ENCODE results near the gene NUDT16. TPM values are rescaled to one million over a fixed set of nuclear protein-coding genes. Genes with fewer than 3 reads are reported as not detected.

NUDT16 gene
- 8.9 TPM for total RNA-seq

DNA sequence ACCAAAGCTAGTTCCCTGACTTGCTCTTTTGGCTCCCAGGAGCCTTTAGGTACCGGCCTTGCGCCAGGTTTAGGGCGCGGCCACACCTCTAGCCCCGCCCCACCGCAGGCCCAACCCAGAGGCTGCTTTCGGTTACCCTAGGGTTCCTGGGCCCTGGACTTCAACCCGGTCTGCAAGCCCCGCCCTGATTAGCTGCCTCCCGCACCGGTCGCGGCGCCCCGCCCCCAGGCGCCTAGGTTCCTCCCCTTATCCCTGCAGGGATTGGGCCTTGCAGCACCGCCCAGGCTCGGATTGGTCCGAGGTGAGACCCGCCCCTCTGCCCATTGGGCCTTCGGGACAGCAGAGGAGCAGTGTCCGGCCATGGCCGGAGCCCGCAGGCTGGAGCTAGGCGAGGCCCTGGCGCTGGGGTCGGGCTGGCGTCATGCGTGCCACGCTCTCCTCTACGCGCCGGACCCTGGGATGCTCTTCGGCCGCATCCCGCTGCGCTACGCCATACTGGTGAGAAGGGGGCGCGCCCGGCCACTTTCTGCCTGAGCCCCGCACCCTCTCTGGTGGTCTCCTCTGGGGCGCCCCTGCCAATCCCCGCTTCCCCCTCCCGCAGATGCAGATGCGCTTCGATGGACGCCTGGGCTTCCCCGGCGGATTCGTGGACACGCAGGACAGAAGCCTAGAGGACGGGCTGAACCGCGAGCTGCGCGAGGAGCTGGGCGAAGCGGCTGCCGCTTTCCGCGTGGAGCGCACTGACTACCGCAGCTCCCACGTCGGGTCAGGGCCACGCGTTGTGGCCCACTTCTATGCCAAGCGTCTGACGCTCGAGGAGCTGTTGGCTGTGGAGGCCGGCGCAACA lies at the start of gene NUDT16:
Gene NUDT16, plus strand, starts transcription at position 330 of the 847 bp plus-strand sequence. Its CDS starts 31 bp downstream, at position 361.
- Histone ChIP-seq H3K4me1 (ENCODE audit: control insufficient read depth in 3 of 3, insufficient read depth in 3 of 3, low read length in 3 of 3) (peaks cover 24 to 44% (median 36%) of the 10 kb centered on the region in 3 donors), H3K27ac (ENCODE audit: low read depth, low read length) (peak within 1 kb of the TSS; percentile 90), H3K4me3 (ENCODE audit: low read length in 3 of 3) (peak within 1 kb of the TSS; percentile 86 to 96 (median 92)), H3K27me3 (ENCODE audit: control insufficient read depth in 3 of 3, insufficient read depth in 3 of 3, low read length in 3 of 3) (no peaks in the 10 kb centered on the region), H3K9me3 (ENCODE audit: control insufficient read depth in 3 of 3, low read length in 3 of 3) (no peaks in the 10 kb centered on the region), H3K36me3 (ENCODE audit: control insufficient read depth in 3 of 3, insufficient read depth in 3 of 3, low read length in 3 of 3) (peaks cover 22 to 23% (median 22%) of the 10 kb centered on the region in 3 donors), H3K9ac (ENCODE audit: low read depth in 1 of 3, low read length in 3 of 3) (peak within 1 kb of the TSS; percentile 89 to 97 (median 94))

DNA sequence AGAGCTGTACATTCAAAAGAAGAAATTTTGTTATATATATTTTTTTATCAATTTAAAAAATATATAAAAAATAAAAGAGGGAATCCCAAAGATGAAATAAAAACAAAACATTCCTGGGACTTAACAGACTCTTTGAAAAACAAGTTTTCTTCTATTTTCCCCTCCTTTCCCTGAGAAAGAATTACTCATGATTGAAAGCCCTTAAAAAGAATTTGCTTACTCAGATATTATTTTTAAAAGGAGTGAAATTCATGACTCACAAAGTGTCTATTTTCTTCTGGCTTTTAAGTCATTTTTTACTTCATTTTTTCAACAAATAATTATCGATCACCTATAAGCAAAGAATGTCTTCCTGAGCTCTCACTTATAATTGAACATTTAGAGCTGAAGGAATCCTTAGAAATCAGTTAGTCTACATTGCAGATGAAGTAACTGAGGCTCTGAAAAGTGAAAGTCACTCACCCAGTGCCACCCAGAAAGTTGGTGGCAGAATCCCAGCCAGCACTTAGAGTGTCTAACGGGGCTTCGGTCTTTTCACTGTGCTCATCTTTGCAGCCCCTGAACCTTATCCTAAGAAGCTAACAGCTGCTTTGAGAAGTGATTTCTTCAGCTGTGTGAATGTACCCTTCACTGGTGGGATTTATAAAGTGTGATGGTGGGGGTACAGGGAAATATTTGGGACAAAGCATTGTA lies 42.5 kb upstream of the NUDT16 start:
- no peaks in the 10 kb centered on the region for H3K27me3 ChIP-seq (ENCODE audit: control insufficient read depth in 3 of 3, insufficient read depth in 3 of 3, low read length in 3 of 3)
- no peak overlapping the region for H3K27ac ChIP-seq (ENCODE audit: low read depth, low read length)
- H3K9ac ChIP-seq (ENCODE audit: low read depth in 1 of 3, low read length in 3 of 3), result no peak overlapping the region
- H3K9me3 ChIP-seq (ENCODE audit: control insufficient read depth in 3 of 3, low read length in 3 of 3), result no peaks in the 10 kb centered on the region
- no peaks in the 10 kb centered on the region for H3K36me3 ChIP-seq (ENCODE audit: control insufficient read depth in 3 of 3, insufficient read depth in 3 of 3, low read length in 3 of 3)
- no peak overlapping the region for H3K4me3 ChIP-seq (ENCODE audit: low read length in 3 of 3)
- H3K4me1 ChIP-seq (ENCODE audit: control insufficient read depth in 3 of 3, insufficient read depth in 3 of 3, low read length in 3 of 3), result no peaks in the 10 kb centered on the region

DNA sequence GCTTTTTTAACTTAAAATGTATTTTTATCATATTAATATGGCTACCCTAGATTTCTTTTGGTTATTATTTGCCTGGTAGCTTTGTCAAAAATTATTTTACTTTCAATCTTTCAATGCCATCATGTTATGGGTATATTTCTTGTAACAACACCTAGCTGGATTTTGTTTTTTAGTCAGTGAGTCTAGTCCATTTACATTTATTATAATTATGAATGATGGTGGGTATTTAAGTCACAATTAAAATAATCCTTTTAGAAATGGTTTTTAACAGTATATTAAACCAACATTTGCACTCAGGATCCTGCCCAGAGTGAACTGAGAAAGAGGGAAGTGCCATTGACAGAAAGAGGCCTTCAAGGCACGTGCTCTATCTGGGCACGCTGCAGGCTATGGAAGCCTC lies 39.8 kb upstream of the NUDT16 start:
- H3K9ac ChIP-seq (ENCODE audit: low read depth in 1 of 3, low read length in 3 of 3), result no peak overlapping the region
- H3K36me3 ChIP-seq (ENCODE audit: control insufficient read depth in 3 of 3, insufficient read depth in 3 of 3, low read length in 3 of 3), result no peaks in the 10 kb centered on the region
- no peaks in the 10 kb centered on the region for H3K9me3 ChIP-seq (ENCODE audit: control insufficient read depth in 3 of 3, low read length in 3 of 3)
- no peaks in the 10 kb centered on the region for H3K4me1 ChIP-seq (ENCODE audit: control insufficient read depth in 3 of 3, insufficient read depth in 3 of 3, low read length in 3 of 3)
- no peak overlapping the region for H3K4me3 ChIP-seq (ENCODE audit: low read length in 3 of 3)
- H3K27me3 ChIP-seq (ENCODE audit: control insufficient read depth in 3 of 3, insufficient read depth in 3 of 3, low read length in 3 of 3), result no peaks in the 10 kb centered on the region
- no peak overlapping the region for H3K27ac ChIP-seq (ENCODE audit: low read depth, low read length)

DNA sequence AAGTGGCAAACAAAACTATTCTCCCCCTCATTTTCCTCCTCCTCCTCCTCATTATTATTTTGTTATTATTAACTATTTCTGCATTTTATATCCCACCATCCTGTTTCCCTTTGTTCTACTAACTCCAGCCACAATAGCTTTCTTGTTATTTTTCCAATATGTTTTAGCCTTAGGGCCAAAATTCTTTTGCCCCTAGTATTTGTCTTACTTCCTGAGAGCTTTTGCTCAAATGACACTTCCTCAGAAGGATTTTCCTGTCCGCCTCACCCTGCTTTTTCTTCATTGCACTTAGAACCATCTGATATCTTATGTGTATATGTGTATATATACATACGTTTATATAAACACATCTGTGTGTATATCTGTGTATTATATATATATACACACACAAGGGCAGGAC lies 32.7 kb upstream of the NUDT16 start:
- no peaks in the 10 kb centered on the region for H3K36me3 ChIP-seq (ENCODE audit: control insufficient read depth in 3 of 3, insufficient read depth in 3 of 3, low read length in 3 of 3)

DNA sequence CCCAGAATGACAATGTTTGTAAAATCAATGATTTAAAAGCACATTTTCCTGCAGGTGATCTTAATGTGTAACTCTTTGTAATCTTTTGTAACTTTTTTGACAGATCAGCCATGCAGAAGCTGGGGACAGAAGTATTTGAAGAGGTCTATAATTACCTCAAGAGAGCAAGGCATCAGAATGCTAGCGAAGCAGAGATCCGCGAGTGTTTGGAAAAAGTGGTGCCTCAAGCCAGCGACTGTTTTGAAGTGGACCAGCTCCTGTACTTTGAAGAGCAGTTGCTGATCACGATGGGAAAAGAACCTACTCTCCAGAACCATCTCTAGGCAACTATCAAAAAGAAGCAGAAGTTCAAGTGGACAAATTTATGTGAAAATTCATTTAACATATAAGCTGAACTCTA lies 32.1 kb upstream of the NUDT16 start:
- H3K9ac ChIP-seq (ENCODE audit: low read depth in 1 of 3, low read length in 3 of 3), result no peak overlapping the region
- peaks cover 3 to 12% (median 12%) of the 10 kb centered on the region in 3 donors for H3K4me1 ChIP-seq (ENCODE audit: control insufficient read depth in 3 of 3, insufficient read depth in 3 of 3, low read length in 3 of 3)
- no peak overlapping the region for H3K4me3 ChIP-seq (ENCODE audit: low read length in 3 of 3)
- H3K9me3 ChIP-seq (ENCODE audit: control insufficient read depth in 3 of 3, low read length in 3 of 3), result no peaks in the 10 kb centered on the region
- H3K36me3 ChIP-seq (ENCODE audit: control insufficient read depth in 3 of 3, insufficient read depth in 3 of 3, low read length in 3 of 3), result no peaks in the 10 kb centered on the region
- no peaks in the 10 kb centered on the region for H3K27me3 ChIP-seq (ENCODE audit: control insufficient read depth in 3 of 3, insufficient read depth in 3 of 3, low read length in 3 of 3)
- H3K27ac ChIP-seq (ENCODE audit: low read depth, low read length), result peak overlapping the region; percentile 15

More for the DNA sequence above, 32.7 kb upstream of the NUDT16 start:
- no peak overlapping the region for H3K27ac ChIP-seq (ENCODE audit: low read depth, low read length)
- peaks cover 0 to 12% (median 7%) of the 10 kb centered on the region in 3 donors for H3K4me1 ChIP-seq (ENCODE audit: control insufficient read depth in 3 of 3, insufficient read depth in 3 of 3, low read length in 3 of 3)
- no peak overlapping the region for H3K9ac ChIP-seq (ENCODE audit: low read depth in 1 of 3, low read length in 3 of 3)
- H3K9me3 ChIP-seq (ENCODE audit: control insufficient read depth in 3 of 3, low read length in 3 of 3), result no peaks in the 10 kb centered on the region
- no peaks in the 10 kb centered on the region for H3K27me3 ChIP-seq (ENCODE audit: control insufficient read depth in 3 of 3, insufficient read depth in 3 of 3, low read length in 3 of 3)
- no peak overlapping the region for H3K4me3 ChIP-seq (ENCODE audit: low read length in 3 of 3)

DNA sequence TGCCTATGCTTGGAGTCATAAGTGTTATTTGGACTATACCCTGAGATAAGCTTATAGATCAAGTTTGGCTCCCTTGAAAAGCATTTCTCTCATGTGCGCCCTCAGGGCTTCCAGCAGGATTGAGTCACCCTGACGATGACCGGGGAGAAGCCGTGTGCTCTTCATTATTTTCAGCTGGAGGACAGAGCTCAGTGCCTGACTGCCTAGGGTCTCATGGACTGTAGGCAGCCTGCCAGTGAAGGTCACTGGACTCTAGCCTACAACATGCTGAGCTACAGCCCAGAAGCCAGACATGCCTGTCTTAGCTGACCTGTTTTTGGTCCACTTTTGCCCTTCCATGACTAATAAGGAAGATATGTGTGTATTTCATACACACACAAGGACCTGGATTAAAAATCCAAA lies 31.6 kb upstream of the NUDT16 start:
- peaks cover 3 to 12% (median 12%) of the 10 kb centered on the region in 3 donors for H3K4me1 ChIP-seq (ENCODE audit: control insufficient read depth in 3 of 3, insufficient read depth in 3 of 3, low read length in 3 of 3)
- no peaks in the 10 kb centered on the region for H3K36me3 ChIP-seq (ENCODE audit: control insufficient read depth in 3 of 3, insufficient read depth in 3 of 3, low read length in 3 of 3)
- H3K9ac ChIP-seq (ENCODE audit: low read depth in 1 of 3, low read length in 3 of 3), result no peak overlapping the region
- no peaks in the 10 kb centered on the region for H3K9me3 ChIP-seq (ENCODE audit: control insufficient read depth in 3 of 3, low read length in 3 of 3)
- no peaks in the 10 kb centered on the region for H3K27me3 ChIP-seq (ENCODE audit: control insufficient read depth in 3 of 3, insufficient read depth in 3 of 3, low read length in 3 of 3)
- H3K4me3 ChIP-seq (ENCODE audit: low read length in 3 of 3), result no peak overlapping the region
- peak overlapping the region; percentile 15 for H3K27ac ChIP-seq (ENCODE audit: low read depth, low read length)

DNA sequence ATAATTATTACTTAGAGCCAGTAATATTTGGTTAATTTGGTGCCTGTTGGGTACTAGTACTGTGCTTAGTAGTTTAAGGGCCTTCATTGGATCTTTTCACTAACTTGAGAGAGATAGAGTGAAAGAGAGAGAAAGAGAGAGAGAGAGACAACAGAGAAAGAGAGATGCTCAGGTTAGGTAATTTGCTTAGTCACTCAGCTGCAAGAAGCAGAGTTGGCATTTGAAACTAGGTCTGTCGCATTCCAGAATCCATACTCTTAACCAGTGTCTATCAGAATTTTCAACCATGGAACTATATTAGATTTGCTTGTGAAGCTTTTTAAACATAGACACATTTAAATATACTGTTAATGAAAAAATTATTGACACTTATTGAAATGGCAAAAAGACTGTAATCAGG lies 31.1 kb upstream of the NUDT16 start:
- Histone ChIP-seq H3K36me3 (ENCODE audit: control insufficient read depth in 3 of 3, insufficient read depth in 3 of 3, low read length in 3 of 3) (no peaks in the 10 kb centered on the region), H3K4me3 (ENCODE audit: low read length in 3 of 3) (no peak overlapping the region), H3K4me1 (ENCODE audit: control insufficient read depth in 3 of 3, insufficient read depth in 3 of 3, low read length in 3 of 3) (peaks cover 3 to 12% (median 12%) of the 10 kb centered on the region in 3 donors), H3K9me3 (ENCODE audit: control insufficient read depth in 3 of 3, low read length in 3 of 3) (no peaks in the 10 kb centered on the region), H3K9ac (ENCODE audit: low read depth in 1 of 3, low read length in 3 of 3) (no peak overlapping the region), H3K27ac (ENCODE audit: low read depth, low read length) (peak overlapping the region; percentile 15), H3K27me3 (ENCODE audit: control insufficient read depth in 3 of 3, insufficient read depth in 3 of 3, low read length in 3 of 3) (no peaks in the 10 kb centered on the region)

DNA sequence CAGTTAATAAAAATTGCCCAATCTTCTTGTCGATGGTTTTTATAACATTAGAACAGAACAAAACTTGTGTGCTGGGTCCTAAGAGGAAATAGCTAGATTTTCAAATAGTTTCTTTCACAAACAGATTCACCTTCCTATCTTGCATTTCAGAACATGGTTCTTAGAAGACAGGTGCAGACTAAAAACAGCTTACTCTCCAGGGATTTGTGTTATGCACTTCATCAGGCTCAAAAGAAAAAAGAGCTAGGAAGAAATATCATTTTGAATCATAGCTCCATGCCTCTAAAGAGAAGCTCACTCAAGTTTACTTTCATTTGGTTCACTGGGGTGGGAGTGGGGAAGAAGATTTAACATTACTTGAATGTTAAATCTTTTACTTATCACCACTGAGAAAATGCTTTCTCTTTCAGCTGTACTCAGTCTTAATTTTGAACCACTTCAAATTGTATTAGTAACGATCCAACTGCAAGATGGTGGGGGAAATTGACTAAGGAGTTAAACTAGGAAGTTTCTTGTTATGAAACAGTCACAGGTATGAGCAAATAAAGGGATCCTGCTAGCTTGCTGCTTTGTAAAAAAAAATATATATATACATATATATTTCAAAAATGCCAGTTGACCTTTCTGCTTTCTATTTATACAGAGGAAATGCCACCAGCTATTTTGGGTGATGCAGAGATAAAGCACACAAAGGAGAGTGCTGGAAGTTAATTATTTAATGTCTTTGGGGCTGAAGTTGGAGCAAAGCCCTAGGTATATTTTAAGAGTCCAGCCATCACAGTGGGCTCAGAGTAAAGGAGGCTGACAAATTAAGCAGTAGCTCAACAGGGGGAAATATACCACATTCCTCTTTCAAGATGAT lies 28.3 kb upstream of the NUDT16 start:
- peak overlapping the region in 1 of 3 donors; percentile 25 for H3K9ac ChIP-seq (ENCODE audit: low read depth in 1 of 3, low read length in 3 of 3)
- no peaks in the 10 kb centered on the region for H3K36me3 ChIP-seq (ENCODE audit: control insufficient read depth in 3 of 3, insufficient read depth in 3 of 3, low read length in 3 of 3)
- peak overlapping the region; percentile 8 for H3K27ac ChIP-seq (ENCODE audit: low read depth, low read length)
- no peaks in the 10 kb centered on the region for H3K9me3 ChIP-seq (ENCODE audit: control insufficient read depth in 3 of 3, low read length in 3 of 3)
- no peak overlapping the region for H3K4me3 ChIP-seq (ENCODE audit: low read length in 3 of 3)
- peaks cover 3 to 12% (median 12%) of the 10 kb centered on the region in 3 donors for H3K4me1 ChIP-seq (ENCODE audit: control insufficient read depth in 3 of 3, insufficient read depth in 3 of 3, low read length in 3 of 3)
- no peaks in the 10 kb centered on the region for H3K27me3 ChIP-seq (ENCODE audit: control insufficient read depth in 3 of 3, insufficient read depth in 3 of 3, low read length in 3 of 3)

DNA sequence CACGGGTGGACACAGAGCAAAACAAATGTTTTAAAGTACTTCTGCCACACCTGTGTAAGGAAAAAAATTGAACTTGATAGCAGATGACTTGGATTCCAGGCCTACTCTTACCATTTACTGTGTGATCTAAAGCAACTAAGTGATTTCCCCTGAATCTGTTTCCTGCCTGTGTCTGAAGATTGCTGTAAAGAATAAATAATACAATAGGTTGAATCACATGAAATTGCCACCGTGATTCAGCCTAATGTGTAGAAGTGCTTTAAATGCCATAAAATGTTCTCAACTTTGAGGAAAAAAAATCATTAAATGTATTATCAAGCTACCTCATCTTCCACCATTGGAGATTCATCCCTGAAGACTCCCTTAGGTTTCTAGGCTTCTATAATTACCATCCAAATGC lies 27.6 kb upstream of the NUDT16 start:
- H3K36me3 ChIP-seq (ENCODE audit: control insufficient read depth in 3 of 3, insufficient read depth in 3 of 3, low read length in 3 of 3), result no peaks in the 10 kb centered on the region
- peaks cover 3 to 12% (median 12%) of the 10 kb centered on the region in 3 donors for H3K4me1 ChIP-seq (ENCODE audit: control insufficient read depth in 3 of 3, insufficient read depth in 3 of 3, low read length in 3 of 3)
- H3K4me3 ChIP-seq (ENCODE audit: low read length in 3 of 3), result no peak overlapping the region
- H3K27me3 ChIP-seq (ENCODE audit: control insufficient read depth in 3 of 3, insufficient read depth in 3 of 3, low read length in 3 of 3), result no peaks in the 10 kb centered on the region
- H3K9me3 ChIP-seq (ENCODE audit: control insufficient read depth in 3 of 3, low read length in 3 of 3), result no peaks in the 10 kb centered on the region
- no peak overlapping the region for H3K9ac ChIP-seq (ENCODE audit: low read depth in 1 of 3, low read length in 3 of 3)
- H3K27ac ChIP-seq (ENCODE audit: low read depth, low read length), result no peak overlapping the region

All from skeletal muscle tissue (tissue), 4 donors.